Adrenal gland (tissue), 12 donors: Measurements from ENCODE around the gene PTGR2. TPM values are rescaled to one million over a fixed set of nuclear protein-coding genes. Genes with fewer than 3 reads are reported as not detected.
A peak's percentile ranks its signal among the peaks of the same experiment; 100 is the strongest.

ENCODE experiments used
- DNase-seq, 7 donors: peaks; one replicate each; pipeline ENCODE4 v3.0.0-alpha.2; 2019 to 2020
- H3K27ac ChIP-seq, 5 donors: fragments of 200-600 bp; sonication (generic) in 4 of 5; 1 replicate in 3 of 5; 2 replicates in 2 of 5; pipeline versions ENCODE4 v1.5.1 to v1.8.0; 2016 to 2020; ENCODE audit warnings: mild to moderate bottlenecking in 1 of 5
- H3K27me3 ChIP-seq: fragments of 200-600 bp; 2 replicates; pipeline ENCODE4 v1.8.0; 2021
- H3K36me3 ChIP-seq, 2 donors: fragments of 200-600 bp; replicated peaks in 1 of 2; 1 replicate in 1 of 2; 2 replicates in 1 of 2; pipeline versions ENCODE4 v1.5.1 to v1.8.0; 2018 to 2022
- H3K4me1 ChIP-seq, 2 donors: fragments of 200-600 bp; replicated peaks in 1 of 2; 1 replicate in 1 of 2; 2 replicates in 1 of 2; pipeline versions ENCODE4 v1.5.1 to v1.8.0; 2018 to 2021
- H3K4me3 ChIP-seq, 4 donors: fragments of 200-600 bp; sonication (generic) in 3 of 4; one replicate each; pipeline ENCODE4 v1.5.1; 2016 to 2018
- H3K9me3 ChIP-seq, 3 donors: fragments of 200-600 bp; sonication (generic) in 1 of 3; replicated peaks in 1 of 3; 1 replicate in 2 of 3; 2 replicates in 1 of 3; pipeline versions ENCODE4 v1.5.1 to v1.8.0; 2016 to 2021
- POLR2A ChIP-seq, 2 donors: fragments of 450-650 bp; IDR thresholded peaks; one replicate each; pipeline ENCODE4 v1.6.1; 2017; ENCODE audit warnings: antibody characterized with exemption in 2 of 2, mild to moderate bottlenecking in 2 of 2, moderate library complexity in 1 of 2
- WGBS, 4 donors: extraction: QIAGEN DNeasy Blood & Tissue Kit in 2 of 4; methylation state at CpG; one replicate each; pipeline versions ENCODE4 v1.1.5 to v1.1.7; 2013 to 2017; 5-methylcytosine and 5-hydroxymethylcytosine counted together
- intact Hi-C, 2 donors: fragments of 100-400 bp; cut with DNase I; formaldehyde crosslinking; loops; one replicate each; pipeline versions ENCODE4 v1.14.1 to v1.15.0; 2022 to 2023
- polyA plus RNA-seq, 3 donors: library from polyadenylated mRNA; stranded (reverse); fragments of 200-250 nt in 2 of 3; fragments of 350-450 nt in 1 of 3; fragmentation: Illumina TruSeq in 1 of 3; extraction: RNeasy Lipid Tissue Mini Kit (QIAGEN cat#74804) in 1 of 3; gene quantifications; one replicate each; pipeline ENCODE4 v1.2.3, GENCODE V29; 2013 to 2014
- total RNA-seq, 9 donors: library from RNA; depleted of rRNA in 4 of 9; stranded (reverse); fragments of >200 nt in 4 of 9; fragments of 120-200 nt in 1 of 9; fragmentation: NEBNext Ultra II Directional in 1 of 9; extraction: Animal tissue kit (Norgen Biotek cat#: 25700) in 1 of 9; gene quantifications; one replicate each; pipeline versions ENCODE4 v1.1.0 to v1.2.4, GENCODE V29; 2013 to 2023
- TF ChIP-seq, protein P1 (sequence below), 6 experiments: fragments of 450-650 bp in 4 of 6; fragments of 200-600 bp in 2 of 6; sonication (generic) in 1 of 6; IDR thresholded peaks; 1 replicate in 5 of 6; 2 replicates in 1 of 6; pipeline versions ENCODE4 v1.5.1 to v1.8.0; 2016 to 2021; ENCODE audit warnings: antibody characterized with exemption in 6 of 6, mild to moderate bottlenecking in 2 of 6, moderate library complexity in 1 of 6
- donor health status: healthy with polysubstance abuse.
- donor health status: Bipolar disorder and iron deficiency.
- donor health status: DM: yes; HTN: yes; CAD: no.
- donor health status: DM: no; HTN: no; CAD: no.
- donor health status: DM: no; HTN: no; CAD: no.
- donor health status: DM: yes; HTN: yes; CAD: no.

Gene PTGR2
- total and polyA plus RNA-seq, 12 donors: 8.8 to 43.7 (median 17.3) TPM

DNA sequence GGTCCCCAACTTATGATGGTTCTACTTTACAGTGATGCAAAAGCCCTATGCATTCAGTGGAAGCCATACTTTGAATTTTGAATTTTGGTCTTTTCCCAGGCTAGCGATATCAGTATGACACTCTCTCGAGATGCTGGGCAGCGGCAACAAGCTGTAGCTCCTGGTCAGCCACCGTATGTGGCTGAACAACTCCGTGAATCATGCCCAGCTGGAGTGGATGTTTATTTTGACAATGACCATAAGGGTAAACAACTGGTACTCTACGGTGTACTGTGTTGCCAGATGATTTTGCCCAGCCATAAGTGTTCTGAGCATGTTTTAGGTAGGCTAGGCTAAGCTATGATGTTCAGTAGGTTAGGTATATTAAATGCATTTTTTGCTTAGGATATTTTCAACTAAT is 26.8 kb downstream of the PTGR2 start:
- intact Hi-C loops: no loop called here
- no peak for TF ChIP-seq POLR2A (IDR thresholded peaks at IDR 0.05)
- TF ChIP-seq, protein P1, sequence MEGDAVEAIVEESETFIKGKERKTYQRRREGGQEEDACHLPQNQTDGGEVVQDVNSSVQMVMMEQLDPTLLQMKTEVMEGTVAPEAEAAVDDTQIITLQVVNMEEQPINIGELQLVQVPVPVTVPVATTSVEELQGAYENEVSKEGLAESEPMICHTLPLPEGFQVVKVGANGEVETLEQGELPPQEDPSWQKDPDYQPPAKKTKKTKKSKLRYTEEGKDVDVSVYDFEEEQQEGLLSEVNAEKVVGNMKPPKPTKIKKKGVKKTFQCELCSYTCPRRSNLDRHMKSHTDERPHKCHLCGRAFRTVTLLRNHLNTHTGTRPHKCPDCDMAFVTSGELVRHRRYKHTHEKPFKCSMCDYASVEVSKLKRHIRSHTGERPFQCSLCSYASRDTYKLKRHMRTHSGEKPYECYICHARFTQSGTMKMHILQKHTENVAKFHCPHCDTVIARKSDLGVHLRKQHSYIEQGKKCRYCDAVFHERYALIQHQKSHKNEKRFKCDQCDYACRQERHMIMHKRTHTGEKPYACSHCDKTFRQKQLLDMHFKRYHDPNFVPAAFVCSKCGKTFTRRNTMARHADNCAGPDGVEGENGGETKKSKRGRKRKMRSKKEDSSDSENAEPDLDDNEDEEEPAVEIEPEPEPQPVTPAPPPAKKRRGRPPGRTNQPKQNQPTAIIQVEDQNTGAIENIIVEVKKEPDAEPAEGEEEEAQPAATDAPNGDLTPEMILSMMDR (IDR thresholded peaks at IDR 0.05): no peak
- no peak overlapping the region for H3K27ac ChIP-seq
- no peaks in the 10 kb centered on the region for H3K4me1 ChIP-seq
- H3K4me3 ChIP-seq: no peak overlapping the region
- H3K36me3 ChIP-seq: peaks cover 0 to 6% of the 10 kb centered on the region in 2 donors
- no peak for DNase-seq
- 86 to 91% (median 89%) methylated on average over 6 of the region's 6 CpGs for WGBS, 4 donors
- no peaks in the 10 kb centered on the region for H3K9me3 ChIP-seq
- no peaks in the 10 kb centered on the region for H3K27me3 ChIP-seq

GRCh38 chr14:73879027-73879426 is 27.4 kb downstream of the PTGR2 start:
- WGBS, 4 donors: 17 to 50% (median 48%) methylated on average over 1 of the region's 1 CpG
- Histone ChIP-seq H3K36me3 (peaks cover 0 to 6% of the 10 kb centered on the region in 2 donors), H3K9me3 (no peaks in the 10 kb centered on the region)

DNA sequence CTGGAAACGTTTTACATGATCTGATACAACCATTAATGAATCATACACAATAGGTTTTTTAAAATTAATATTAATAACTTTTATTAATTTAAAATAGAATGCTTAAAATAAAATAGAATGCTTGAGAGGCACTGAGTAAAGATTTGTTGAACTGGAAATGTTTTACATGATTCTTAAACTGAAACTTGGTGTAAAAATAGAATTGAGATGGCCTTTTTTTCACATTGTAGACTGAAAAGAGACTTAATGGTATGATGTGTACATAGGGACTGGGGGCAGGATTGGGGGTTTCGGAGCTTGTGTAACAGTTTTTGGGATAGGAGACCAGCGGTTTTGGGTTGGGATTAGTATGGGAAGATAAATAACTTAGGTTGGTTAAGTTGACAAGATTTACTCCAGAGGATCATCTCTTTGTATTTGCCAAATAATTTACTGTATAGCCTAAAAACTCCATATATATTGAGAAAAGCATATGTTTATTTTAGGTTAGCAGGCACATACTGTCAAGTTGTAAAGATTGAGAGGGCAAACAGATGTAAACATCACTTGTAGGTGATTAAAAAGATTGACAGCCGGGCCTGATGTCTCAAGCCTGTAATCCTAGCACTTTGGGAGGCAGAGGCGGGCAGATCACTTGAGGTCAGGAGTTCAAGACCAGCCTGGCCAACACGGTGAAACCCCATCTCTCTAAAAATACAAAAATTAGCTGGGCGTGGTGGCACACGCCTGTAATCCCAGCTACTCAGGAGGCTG is 33.0 kb downstream of the PTGR2 start:
- no peak overlapping the region for H3K4me3 ChIP-seq
- TF ChIP-seq, protein P1 (IDR thresholded peaks at IDR 0.05): no peak
- no peak for TF ChIP-seq POLR2A (IDR thresholded peaks at IDR 0.05)
- H3K36me3 ChIP-seq: no peaks in the 10 kb centered on the region
- no peaks in the 10 kb centered on the region for H3K9me3 ChIP-seq
- no peaks in the 10 kb centered on the region for H3K27me3 ChIP-seq
- WGBS, 4 donors: 85 to 90% (median 86%) methylated on average over 8 of the region's 8 CpGs
- DNase-seq: no peak
- H3K27ac ChIP-seq: peak overlapping the region in 2 of 5 donors; percentile 87 to 95
- intact Hi-C loops: no loop called here
- H3K4me1 ChIP-seq: peaks cover 18 to 35% of the 10 kb centered on the region in 2 donors

More at GRCh38 chr14:73879027-73879426, 27.4 kb downstream of the PTGR2 start:
- intact Hi-C loops: no loop called here
- no peaks in the 10 kb centered on the region for H3K27me3 ChIP-seq
- peaks cover 0 to 4% of the 10 kb centered on the region in 2 donors for H3K4me1 ChIP-seq
- DNase-seq: no peak
- H3K4me3 ChIP-seq: no peak overlapping the region
- no peak for TF ChIP-seq POLR2A (IDR thresholded peaks at IDR 0.05)
- TF ChIP-seq, protein P1 (IDR thresholded peaks at IDR 0.05): no peak
- no peak overlapping the region for H3K27ac ChIP-seq

GRCh38 chr14:73886449-73887317 is 35.1 kb downstream of the PTGR2 start, which contains the start of gene ZNF410:
TSS of gene ZNF410 (plus strand) at chr14:73886859. CDS start at chr14:73892176, 5,317 bp downstream.
- TF ChIP-seq POLR2A (IDR thresholded peaks at IDR 0.05): peak; percentile 68 to 89
- TF ChIP-seq, protein P1 (IDR thresholded peaks at IDR 0.05): no peak
- H3K9me3 ChIP-seq: no peaks in the 10 kb centered on the region
- DNase-seq: peak; percentile 94 to 98 (median 98)
- H3K4me3 ChIP-seq: peak within 1 kb of the TSS; percentile 76 to 93 (median 84)
- intact Hi-C loops: no loop called here
- 0 to 2% (median 0%) methylated on average over 35 to 65 of the region's 65 CpGs for WGBS, 4 donors
- H3K27ac ChIP-seq: peak within 1 kb of the TSS; percentile 81 to 98 (median 87)
- no peaks in the 10 kb centered on the region for H3K27me3 ChIP-seq
- peaks cover 18 to 40% of the 10 kb centered on the region in 2 donors for H3K4me1 ChIP-seq
- H3K36me3 ChIP-seq: no peaks in the 10 kb centered on the region
